Amniotic stem cell (primary cell): ENCODE measurements around the gene STK32B.
A peak's percentile ranks its signal among the peaks of the same experiment; 100 is the strongest.
"Not testable (repeated sequence)": the region's sequence is repeated elsewhere in the genome, so short reads cannot be mapped to it uniquely, and the experiment has no call there.

Source experiments
- DNase-seq: peaks from one replicate; lab custom pipeline; 2025; lab: John Stamatoyannopoulos, UW

The STK32B gene

DNA sequence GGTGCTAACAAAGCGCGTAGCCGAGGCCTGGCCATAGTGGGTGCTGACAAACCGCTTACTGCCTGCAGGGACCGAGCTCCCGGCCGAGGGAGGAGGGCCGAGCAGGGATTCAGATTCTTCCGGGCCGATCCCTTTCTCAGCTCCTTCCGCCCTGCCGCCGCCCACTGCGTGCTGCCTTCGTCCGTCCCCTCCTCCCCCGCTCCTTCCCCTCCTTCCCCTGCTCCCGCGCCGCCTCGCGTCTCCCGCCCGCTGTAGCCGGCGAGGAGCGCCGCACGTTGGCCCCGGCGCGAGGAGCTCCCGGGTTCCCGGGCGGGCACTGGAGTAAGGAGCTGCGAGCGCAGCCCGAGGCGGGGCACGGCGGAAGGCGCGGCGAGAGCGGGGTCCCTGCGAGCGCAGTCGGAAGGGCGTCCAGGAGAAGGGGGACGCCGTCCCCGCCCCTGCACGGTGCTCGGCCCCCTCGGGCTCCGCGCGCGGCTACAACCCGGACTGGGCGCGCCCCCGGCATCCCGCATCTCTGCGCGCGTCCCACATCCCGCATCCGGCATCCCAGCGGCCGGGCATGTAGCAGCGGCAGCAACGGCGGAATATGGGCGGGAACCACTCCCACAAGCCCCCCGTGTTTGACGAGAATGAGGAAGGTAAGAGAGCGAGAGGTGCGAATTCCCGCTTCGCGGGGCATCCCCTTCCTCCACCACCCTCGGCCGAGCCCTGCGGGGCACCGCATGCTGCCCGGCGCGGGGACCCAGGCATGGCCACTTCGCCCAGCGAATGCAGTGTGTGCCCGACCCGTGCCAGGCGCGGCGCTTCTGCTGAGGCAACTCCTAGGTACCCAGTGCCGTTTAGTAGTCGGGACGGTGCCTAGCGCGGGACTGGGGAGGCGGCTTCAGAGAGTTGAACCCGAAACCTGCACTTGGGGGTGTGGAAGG lies at the start of gene STK32B:
Gene STK32B (plus strand): TSS at position 203 of the 926 bp plus-strand sequence.
- peak; percentile 77 for DNase-seq

GRCh38 chr4:5001641-5002040 lies 49.6 kb upstream of the STK32B start:
- not testable (repeated sequence) for DNase-seq

- DNase-seq = no peak
Measured at GRCh38 chr4:5003372-5003857, 47.9 kb upstream of the STK32B start.

GRCh38 chr4:5003918-5004317 lies 47.4 kb upstream of the STK32B start:
- DNase-seq = no peak

DNA sequence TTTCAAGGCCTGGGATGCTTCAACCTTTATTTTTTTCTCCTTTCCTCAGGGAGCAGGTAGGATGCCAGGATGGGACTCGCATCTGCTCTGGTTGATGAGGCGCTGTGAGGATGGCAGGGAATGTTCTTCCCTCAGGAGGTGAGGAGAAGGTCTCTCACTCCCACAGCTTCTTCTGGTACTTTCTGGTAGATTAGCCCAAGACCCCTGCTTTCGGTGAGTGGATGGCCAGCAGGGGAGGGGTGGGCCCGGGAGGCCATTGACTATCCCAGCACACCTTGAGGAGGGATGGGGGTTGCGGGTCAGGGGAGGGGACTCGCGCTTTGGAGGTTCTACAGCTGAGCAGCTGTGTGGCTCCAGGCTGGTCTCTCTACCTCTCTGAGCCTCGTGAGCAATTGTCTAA lies 46.8 kb upstream of the STK32B start:
- DNase-seq = no peak

- DNase-seq = not testable (repeated sequence)
Measured at GRCh38 chr4:5006932-5007331, 44.3 kb upstream of the STK32B start.

- no peak for DNase-seq
Measured at GRCh38 chr4:5009796-5010195, 41.5 kb upstream of the STK32B start.

DNA sequence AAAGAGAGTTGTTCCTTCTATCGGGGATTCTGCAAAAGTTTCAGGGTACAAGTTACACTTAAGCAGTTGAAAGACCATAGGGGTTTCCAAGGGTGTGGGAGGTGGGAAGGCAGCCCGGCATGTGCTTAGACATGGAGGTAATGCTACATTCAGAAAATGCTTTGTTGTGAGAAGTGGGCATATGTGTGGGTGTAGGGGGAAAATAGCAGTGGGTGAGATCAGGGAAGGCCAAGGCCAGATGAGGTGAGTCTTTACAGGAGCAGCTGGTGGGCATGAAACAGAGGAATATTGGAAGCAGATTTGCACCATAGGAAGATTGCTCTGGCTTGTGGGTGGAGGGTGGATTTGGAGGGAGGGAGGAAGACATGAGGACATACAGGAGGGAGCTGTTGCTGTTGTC lies 40.3 kb upstream of the STK32B start:
- DNase-seq = no peak

GRCh38 chr4:5012244-5012898 lies 38.9 kb upstream of the STK32B start:
- DNase-seq = no peak

GRCh38 chr4:5012958-5013357 lies 38.3 kb upstream of the STK32B start:
- no peak for DNase-seq

GRCh38 chr4:5014007-5014682 lies 37.1 kb upstream of the STK32B start:
- DNase-seq = no peak

GRCh38 chr4:5018096-5018495 lies 33.2 kb upstream of the STK32B start:
- no peak for DNase-seq

DNA sequence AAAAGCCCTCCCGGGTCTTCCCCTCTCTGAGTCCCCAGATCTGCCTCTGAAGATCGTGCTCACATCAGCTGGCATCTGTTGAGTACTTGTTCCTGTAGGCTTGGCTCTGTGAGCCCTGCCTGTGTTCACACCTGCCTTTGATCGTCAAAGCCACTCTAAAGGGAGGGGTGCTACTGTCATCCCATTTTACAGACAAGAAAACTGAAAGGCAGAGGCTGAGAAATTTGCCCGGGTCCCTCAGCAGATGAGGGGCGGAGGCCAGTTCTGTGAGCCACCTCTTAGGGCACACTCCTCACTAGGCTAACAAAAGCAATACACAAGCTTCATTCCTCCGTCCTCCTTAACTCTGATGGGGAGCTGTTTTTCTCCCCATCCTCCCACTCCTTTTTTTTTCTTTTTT lies 32.7 kb upstream of the STK32B start:
- DNase-seq = no peak

DNA sequence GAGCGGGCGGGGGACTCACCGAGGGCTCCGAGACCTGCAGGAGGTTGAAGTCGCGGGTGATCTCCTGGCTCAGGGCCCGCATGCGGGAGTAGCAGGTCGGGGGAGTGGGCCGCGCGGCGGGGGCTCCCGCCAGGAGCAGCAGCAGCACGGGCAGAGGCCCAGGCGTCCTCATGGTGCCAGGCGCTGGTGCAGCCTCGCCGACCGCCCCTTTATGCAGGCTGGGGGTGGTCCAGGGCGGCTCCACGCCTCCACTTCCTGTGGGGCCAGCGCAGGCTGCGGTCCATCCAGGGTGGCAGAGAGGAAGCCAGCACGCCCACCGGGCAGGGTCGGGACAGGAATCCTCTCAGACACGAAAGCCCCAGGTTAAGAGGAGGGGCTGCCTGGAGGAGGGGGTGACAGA lies 32.0 kb upstream of the STK32B start, which contains the start of gene CYTL1:
Gene CYTL1 (minus strand): TSS at position 185 of the 400 bp plus-strand sequence. CDS start 13 bp downstream, at position 172.
- no peak for DNase-seq

GRCh38 chr4:5019796-5020195 lies 31.5 kb upstream of the STK32B start:
- DNase-seq = no peak

DNA sequence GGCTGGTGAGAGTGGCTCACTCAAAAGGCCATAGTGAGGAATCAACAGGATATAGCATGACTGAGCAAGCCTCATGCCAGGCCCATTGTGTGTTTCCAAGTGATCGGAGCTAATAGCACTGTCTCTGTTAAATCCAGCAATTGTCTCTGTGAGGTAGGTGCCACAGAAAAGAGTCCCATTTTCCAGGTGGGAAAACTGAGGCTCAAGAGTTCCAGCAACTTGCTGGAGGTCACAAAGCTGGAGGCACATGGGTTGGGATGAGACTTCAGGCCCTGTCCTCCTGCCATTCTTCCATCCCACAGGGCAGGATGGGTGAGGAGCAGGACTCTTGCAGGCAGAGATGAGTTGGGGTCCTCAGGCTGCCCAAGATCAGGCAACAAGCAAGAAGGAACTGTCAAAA lies 30.9 kb upstream of the STK32B start:
- DNase-seq = no peak

GRCh38 chr4:5021546-5021945 lies 29.7 kb upstream of the STK32B start:
- DNase-seq = no peak

- DNase-seq = no peak
Measured at GRCh38 chr4:5024673-5025072, 26.6 kb upstream of the STK32B start.

GRCh38 chr4:5026371-5026770 lies 24.9 kb upstream of the STK32B start:
- no peak for DNase-seq

DNA sequence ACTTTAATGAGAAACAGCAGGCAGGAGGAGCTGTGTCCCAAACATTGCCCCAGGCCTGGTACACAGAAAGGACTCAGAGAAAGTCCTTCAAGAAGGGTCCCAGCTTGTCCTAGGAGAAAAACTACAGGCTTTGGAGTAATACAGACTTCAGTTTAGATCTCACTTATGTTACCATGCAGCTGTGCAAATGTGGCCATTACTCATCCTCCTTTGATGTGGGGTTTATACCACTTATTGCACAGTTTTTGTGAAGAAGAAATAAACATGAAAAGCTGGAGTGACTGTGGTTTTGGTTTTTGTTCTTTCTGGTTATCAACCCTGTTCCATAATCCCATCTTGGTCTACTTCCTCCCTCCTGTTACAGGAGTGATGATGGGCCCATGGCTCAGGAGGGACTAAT lies 23.9 kb upstream of the STK32B start:
- no peak for DNase-seq

DNA sequence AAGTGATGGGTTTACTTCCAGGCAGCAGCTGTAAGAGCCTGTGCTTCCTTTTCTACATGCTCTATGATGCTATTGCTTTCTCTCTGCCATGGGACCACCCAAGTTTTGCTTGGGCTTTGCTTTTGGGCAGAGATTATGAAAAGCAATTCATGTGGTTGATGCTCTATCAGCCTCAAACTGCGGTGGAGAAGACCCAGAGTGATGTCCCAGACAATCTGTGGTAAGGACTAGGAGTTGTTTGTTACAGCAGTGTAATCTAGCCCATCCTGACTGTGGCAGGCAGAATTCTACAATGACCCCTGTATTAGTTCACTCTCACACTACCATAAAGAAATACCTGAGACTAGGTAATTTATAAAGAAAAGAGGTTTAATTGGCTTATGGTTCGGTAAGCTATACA lies 22.8 kb upstream of the STK32B start:
- no peak for DNase-seq

GRCh38 chr4:5029447-5029846 lies 21.8 kb upstream of the STK32B start:
- DNase-seq = no peak

DNA sequence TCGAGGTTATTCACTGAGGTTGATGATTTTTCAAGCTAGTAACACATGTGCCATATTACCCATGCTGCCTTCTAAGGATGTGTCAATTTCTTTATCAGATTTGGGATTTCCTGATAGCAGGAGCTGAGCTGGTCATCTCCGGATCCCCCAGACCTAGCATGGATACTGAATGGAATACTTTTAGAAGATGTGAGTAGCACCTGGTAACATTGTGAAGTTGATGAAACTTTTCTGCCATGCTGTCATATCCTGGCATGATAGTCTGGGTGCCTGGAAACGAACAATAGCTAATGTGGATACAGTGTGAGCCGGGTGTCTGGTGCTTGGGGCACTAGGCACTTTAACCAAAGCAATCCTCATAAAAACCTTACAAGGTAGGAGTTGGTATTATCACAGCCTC lies 21.1 kb upstream of the STK32B start:
- no peak for DNase-seq
